GM18951 (cell line): ENCODE results near the gene TNNI3K.

Experiments
- POLR2A ChIP-seq: IDR thresholded peaks from 4 replicates; pipeline ENCODE4 v1.6.1; 2011; ENCODE audit warnings: mild to moderate bottlenecking; ENCODE audit not compliant: insufficient read length, insufficient read depth; ENCODE audit errors: extremely low read depth
- in situ Hi-C: fragments of 300-500 bp; cut with MboI; formaldehyde crosslinking; loops from one replicate; pipeline ENCODE4 v1.12.0; 2022; ENCODE audit warnings: low sequenced_read_pairs, mixed read lengths, inconsistent platforms; ENCODE audit not compliant: unreplicated experiment

TNNI3K gene

DNA sequence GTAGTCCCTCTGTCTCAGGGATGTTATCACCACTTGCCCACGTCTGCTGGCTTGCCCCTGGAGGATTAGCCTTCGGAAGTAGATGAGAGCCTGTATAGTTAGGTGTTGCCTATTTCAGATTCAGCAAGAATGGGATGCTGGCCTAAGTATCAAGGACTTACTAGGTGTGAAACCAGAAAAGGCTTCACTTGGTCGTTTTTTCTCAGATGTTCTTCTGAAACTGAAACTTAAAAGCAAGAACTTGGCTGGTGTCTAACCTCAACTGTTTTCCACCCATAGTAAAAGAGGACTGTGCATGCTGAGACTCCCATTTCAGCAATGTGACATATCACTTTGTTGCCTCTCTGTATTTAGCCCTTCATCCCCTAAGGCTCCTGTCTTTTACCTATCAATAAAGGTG is 344.2 kb downstream of the TNNI3K start:
- in situ Hi-C loops: no loop called here
- no peak for TF ChIP-seq POLR2A

DNA sequence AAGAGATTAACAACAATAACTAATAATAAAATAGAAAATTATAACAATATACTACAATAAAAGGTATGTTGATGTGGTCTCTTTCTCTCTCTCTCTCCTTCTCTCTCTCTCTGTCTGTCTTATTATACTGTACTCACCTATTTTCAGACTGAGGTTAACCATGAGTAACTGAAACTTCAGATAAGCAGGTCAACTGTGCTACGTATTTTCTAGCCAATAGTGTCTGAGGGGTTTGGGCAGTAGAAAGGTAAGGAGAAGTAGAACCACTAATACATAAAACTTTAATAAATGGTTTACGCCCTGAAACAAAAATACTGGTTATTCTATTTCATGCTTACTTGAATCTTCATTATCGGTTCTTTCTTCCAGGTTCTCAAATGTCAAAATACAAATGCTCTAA is 348.2 kb downstream of the TNNI3K start:
- in situ Hi-C loops: no loop called here
- no peak for TF ChIP-seq POLR2A

DNA sequence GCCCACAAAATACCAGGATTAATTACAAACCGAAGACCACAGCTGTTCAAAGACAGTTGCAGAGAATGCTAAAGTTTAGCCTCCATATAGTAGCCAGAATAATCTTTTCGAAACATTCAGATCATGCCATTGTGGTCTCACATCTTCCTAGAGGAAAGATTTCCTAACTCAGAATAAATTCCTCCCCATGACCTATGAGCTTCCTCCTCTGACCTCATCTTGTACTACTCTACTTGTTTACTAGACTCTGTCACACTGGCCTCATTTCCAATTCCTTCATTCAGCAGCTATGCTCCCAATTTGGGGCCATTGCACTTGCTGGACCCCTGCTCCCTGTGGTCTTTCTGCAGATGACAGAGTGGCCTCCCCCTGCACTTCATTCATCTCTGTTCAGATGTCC is 349.0 kb downstream of the TNNI3K start:
- in situ Hi-C loops: no loop called here

DNA sequence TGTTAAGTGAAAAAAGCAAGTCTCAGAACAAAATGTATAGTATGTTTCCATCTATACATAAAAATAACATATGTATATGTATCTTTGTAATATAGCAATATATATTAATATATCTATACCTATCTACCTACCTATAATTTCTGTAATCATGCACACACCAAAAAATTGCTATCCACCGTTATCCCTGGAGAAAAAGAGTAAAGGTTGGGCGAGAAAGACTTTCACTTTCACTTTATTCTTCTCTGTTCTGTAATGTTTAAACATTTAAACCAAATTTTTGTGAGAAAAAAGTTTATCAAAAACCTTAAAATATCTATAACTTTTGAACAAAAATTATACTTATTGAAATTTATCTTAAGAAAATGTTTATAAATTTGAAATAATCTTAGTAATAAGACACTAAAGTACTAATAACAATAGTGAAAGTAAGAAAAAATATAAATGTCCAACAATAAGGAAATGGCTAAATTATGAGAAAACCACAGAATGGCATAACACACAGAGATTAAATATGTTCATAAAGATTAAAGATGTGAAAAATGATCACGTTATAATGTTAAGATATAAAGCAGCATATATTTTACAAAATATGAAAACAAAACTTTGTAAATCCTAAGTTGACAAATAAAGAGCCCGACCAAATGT is 351.2 kb downstream of the TNNI3K start:
- no peak for TF ChIP-seq POLR2A

More for the DNA sequence above, 349.0 kb downstream of the TNNI3K start:
- TF ChIP-seq POLR2A: no peak

DNA sequence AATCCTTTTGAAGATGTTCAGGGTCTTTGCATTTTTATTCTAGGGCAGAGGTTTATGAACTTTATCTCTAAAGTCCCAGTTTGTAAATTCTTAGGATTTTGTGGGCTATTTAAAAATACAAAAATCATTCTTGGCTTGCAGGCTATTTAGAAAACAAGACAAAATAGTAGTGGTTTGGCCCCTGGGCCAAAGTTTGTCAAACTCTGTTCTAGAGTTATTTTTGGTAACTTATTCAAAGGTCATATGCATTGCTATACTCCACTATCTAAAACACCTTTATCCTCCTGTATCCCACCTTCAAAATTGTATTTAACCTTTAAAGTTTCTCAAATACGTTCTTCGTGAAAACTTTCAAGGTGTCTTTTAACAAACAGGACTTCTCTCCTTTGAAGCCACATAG is 352.7 kb downstream of the TNNI3K start:
- in situ Hi-C loops: no loop called here

More for the DNA sequence above, 351.2 kb downstream of the TNNI3K start:
- in situ Hi-C loops: no loop called here

DNA sequence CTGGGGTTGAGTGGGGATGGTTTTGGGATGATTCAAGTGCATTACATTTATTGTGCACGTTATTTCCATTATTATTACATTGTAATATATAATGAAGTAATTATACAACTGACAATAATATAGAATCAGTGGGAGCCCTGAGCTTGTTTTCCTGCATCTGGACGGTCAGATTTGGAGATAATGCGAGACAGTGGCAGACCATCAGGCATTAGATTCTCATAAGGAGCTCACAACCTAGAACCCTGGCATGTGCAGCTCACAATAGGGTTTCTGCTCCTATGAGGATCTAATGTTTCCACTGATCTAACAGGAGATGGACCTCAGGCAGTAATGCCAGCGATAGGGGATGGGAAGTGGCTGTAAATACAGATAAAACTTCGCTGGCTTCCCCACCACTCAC is 355.1 kb downstream of the TNNI3K start:
- no peak for TF ChIP-seq POLR2A
- in situ Hi-C loops: no loop called here

More for the DNA sequence above, 352.7 kb downstream of the TNNI3K start:
- TF ChIP-seq POLR2A: no peak

DNA sequence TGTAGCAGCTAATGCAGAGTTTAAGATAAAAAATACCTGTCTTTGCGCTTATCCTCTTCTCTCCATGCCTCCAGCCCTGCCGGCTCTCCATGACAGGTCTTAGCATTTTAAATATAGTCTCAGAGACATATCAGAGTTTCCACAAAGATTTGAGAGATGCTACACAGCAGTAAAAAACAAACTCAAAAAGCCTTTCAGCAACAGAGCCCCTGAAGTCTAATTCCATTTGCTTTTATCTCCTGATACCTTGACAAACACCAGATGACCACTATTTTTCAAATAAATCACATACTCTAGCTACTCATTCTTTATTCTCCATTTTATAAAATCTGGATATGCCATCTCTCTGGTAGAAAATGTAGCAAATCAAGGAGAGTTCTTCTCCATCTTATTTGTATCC is 356.8 kb downstream of the TNNI3K start:
- in situ Hi-C loops: no loop called here

DNA sequence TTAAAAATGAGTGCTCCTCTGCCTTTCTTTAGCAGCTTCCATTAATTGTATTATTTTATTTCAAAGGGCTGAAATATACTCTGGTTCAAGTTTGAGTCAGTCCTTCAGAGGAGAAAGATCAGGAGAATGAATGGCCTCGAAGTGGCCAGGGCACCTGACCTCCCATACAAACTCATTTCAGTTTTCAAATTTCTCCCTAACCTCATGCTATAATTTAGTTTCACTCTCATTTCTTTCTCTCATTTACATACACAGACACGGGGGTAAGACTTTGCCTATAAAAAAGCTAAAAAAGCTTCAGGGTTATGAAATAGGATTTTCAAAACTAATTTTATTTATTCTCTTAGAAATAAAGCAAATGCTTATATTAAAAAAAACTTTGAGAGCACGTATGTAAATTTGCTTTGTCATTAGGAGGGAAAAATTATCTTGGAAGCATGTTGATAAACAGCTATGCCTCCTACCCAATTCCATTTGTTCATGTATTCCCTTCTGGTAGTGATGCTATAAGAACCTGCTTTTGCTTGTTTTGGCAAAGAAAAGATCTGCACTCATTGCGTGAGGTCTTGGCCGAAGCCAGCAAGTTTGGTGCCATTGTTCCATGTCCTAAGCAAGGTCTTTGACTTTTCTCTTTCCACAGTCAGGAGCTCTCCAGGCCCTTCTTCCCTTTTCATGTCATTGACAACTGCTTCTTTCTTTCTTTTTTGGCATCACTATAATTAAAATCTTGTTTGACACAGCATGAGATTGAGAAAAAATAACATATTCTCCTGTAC is 357.6 kb downstream of the TNNI3K start:
- in situ Hi-C loops: no loop called here
- no peak for TF ChIP-seq POLR2A

More for the DNA sequence above, 356.8 kb downstream of the TNNI3K start:
- TF ChIP-seq POLR2A: no peak
